K562 (cell line): Measurements from ENCODE around the gene PIANP. TPM values are rescaled to one million over a fixed set of nuclear protein-coding genes. Genes with fewer than 3 reads are reported as not detected.
A peak's percentile ranks its signal among the peaks of the same experiment; 100 is the strongest.
"Not testable (repeated sequence)": the region's sequence is repeated elsewhere in the genome, so short reads cannot be mapped to it uniquely, and the experiment has no call there.

Experiments used
- ATAC-seq: fragments of 200-7000 bp; cut with Tn5 transposase; 3 replicates; pipeline ENCODE4 v1.9.1; 2020; ENCODE audit warnings: moderate library complexity
- BruUV-seq: library from RNA; stranded (reverse); fragments of 400-500 nt; replicated peaks from 2 replicates; lab custom pipeline; 2021; lab: Mats Ljungman, UMichigan
- CTCF ChIA-PET: fragments of 300-600 bp; formaldehyde crosslinking; extraction: SDS; loops from one replicate; lab custom pipeline; 2021; ENCODE audit warnings: low intra/inter-chr PET ratio; lab: Yijun Ruan, JAX
- POLR2A ChIA-PET: fragments of 300-600, 350-650 bp; sonication (Branson Sonifier 250); formaldehyde crosslinking; extraction: SDS; loops from one replicate; lab custom pipeline; 2021; ENCODE audit warnings: antibody characterized with exemption, inconsistent platforms; lab: Yijun Ruan, JAX
- DNase-seq, 4 experiments: peaks; one replicate each; pipeline versions ENCODE4 v3.0.0 to v3.0.0-alpha.2; 2011 to 2018; ENCODE audit warnings: low spot score in 3 of 4, mixed read lengths in 3 of 4; ENCODE audit errors: extremely low read depth in 1 of 4
- FAIRE-seq: peaks from 2 replicates; lab custom pipeline; 2011; peaks lifted over from hg19 to GRCh38; lab: Jason Lieb, UNC
- H2AFZ ChIP-seq: 2 replicates; pipeline ENCODE4 v1.6.0; 2011; ENCODE audit warnings: low read depth, low read length, control low read depth, inconsistent platforms
- H3K27ac ChIP-seq: fragments of 200-600 bp; 3 replicates; pipeline ENCODE4 v1.8.0; 2011; ENCODE audit warnings: low read depth, mild to moderate bottlenecking, control low read depth, inconsistent platforms, low read length, moderate library complexity, mixed read lengths; ENCODE audit errors: extremely low read depth
- H3K27me3 ChIP-seq, 2 experiments: fragments of 300-600 bp in 1 of 2; 2 replicates in 1 of 2; 3 replicates in 1 of 2; pipeline versions ENCODE4 v1.6.0 to v1.8.0; 2011; ENCODE audit warnings: inconsistent platforms in 2 of 2, low read length in 2 of 2, mild to moderate bottlenecking in 1 of 2, mixed read lengths in 1 of 2, moderate library complexity in 1 of 2; ENCODE audit not compliant: control insufficient read depth in 2 of 2, insufficient read depth in 2 of 2
- H3K36me3 ChIP-seq: fragments of 300-600 bp; 3 replicates; pipeline ENCODE4 v1.8.0; 2011; ENCODE audit warnings: mild to moderate bottlenecking, low read length, inconsistent platforms; ENCODE audit not compliant: control insufficient read depth, insufficient read depth
- H3K4me1 ChIP-seq, 2 experiments: fragments of 200-600 bp in 1 of 2; replicated peaks in 1 of 2; 2 replicates in 1 of 2; 3 replicates in 1 of 2; pipeline versions ENCODE4 v1.5.1 to v1.8.0; 2011; ENCODE audit warnings: inconsistent platforms in 2 of 2, low read length in 2 of 2, mild to moderate bottlenecking in 1 of 2, mixed read lengths in 1 of 2, moderate library complexity in 1 of 2; ENCODE audit not compliant: control insufficient read depth in 2 of 2, insufficient read depth in 2 of 2
- H3K4me2 ChIP-seq: 2 replicates; pipeline ENCODE4 v1.6.1; 2011; ENCODE audit warnings: low read length, control low read depth, inconsistent platforms, mixed read lengths; ENCODE audit not compliant: insufficient read depth
- H3K4me3 ChIP-seq: fragments of 200-600 bp; sonication (generic), shearing (Covaris generic); 2 replicates; pipeline ENCODE4 v1.5.1; 2016; ENCODE audit warnings: control low read depth, inconsistent platforms
- H3K79me2 ChIP-seq: fragments of 200-600 bp; 3 replicates; pipeline ENCODE4 v1.8.0; 2011; ENCODE audit warnings: low read length, inconsistent platforms; ENCODE audit not compliant: control insufficient read depth, insufficient read depth
- H3K9ac ChIP-seq, 2 experiments: 2 replicates each; pipeline versions ENCODE4 v1.6.0 to v1.6.1; 2011; ENCODE audit warnings: low read depth in 2 of 2, low read length in 2 of 2, control low read depth in 1 of 2, inconsistent platforms in 1 of 2, mild to moderate bottlenecking in 1 of 2, mixed read lengths in 1 of 2; ENCODE audit not compliant: insufficient read depth in 1 of 2
- H3K9me1 ChIP-seq: one replicate; pipeline ENCODE4 v1.6.0; 2011; ENCODE audit warnings: inconsistent platforms, mild to moderate bottlenecking, low read length, moderate library complexity; ENCODE audit not compliant: control insufficient read depth, insufficient read depth
- H3K9me3 ChIP-seq: replicated peaks from 2 replicates; pipeline ENCODE4 v1.5.1; 2011; ENCODE audit warnings: low read depth, low read length, inconsistent platforms; ENCODE audit not compliant: control insufficient read depth, insufficient read depth
- H4K20me1 ChIP-seq: replicated peaks from 2 replicates; pipeline ENCODE4 v1.6.1; 2011; ENCODE audit warnings: low read length, inconsistent platforms, mixed read lengths; ENCODE audit not compliant: control insufficient read depth, insufficient read depth
- CBFA2T2 ChIP-seq: fragments of 450-650 bp; conservative IDR thresholded peaks from 2 replicates; pipeline ENCODE4 v1.6.1; 2017; ENCODE audit warnings: mild to moderate bottlenecking
- RAD51 ChIP-seq: fragments of 450-650 bp; IDR thresholded peaks from 2 replicates; pipeline ENCODE4 v1.7.1; 2016; ENCODE audit warnings: low read depth, mild to moderate bottlenecking, borderline replicate concordance
- WGBS: fragments of 100-300 bp; shearing (Covaris generic); methylation state at CpG from one replicate; pipeline ENCODE4 v1.1.6; 2016; ENCODE audit warnings: low coverage, mixed read lengths; ENCODE audit not compliant: insufficient coverage; ENCODE audit errors: missing lambda C conversion rate; 5-methylcytosine and 5-hydroxymethylcytosine counted together
- in situ Hi-C: fragments of 300-500 bp; cut with MboI; formaldehyde crosslinking; loops from 4 replicates; pipeline ENCODE4 v1.15.0; 2018; ENCODE audit warnings: inconsistent platforms, mixed read lengths
- intact Hi-C: fragments of 100-400 bp; cut with micrococcal nuclease; formaldehyde crosslinking; loops from 2 replicates; pipeline ENCODE4 v1.14.2; 2022
- polyA plus RNA-seq, 8 experiments: library from polyadenylated mRNA; depleted of rRNA in 4 of 8; stranded (reverse) in 5 of 8; unstranded in 3 of 8; fragments of >200 nt; fragmentation: Nextera tagmentation in 2 of 8; fragmentation: Illumina TruSeq in 1 of 8; extraction: Ambion mirVana in 2 of 8; extraction: Trizol in 1 of 8; gene quantifications; 2 replicates each; pipeline versions ENCODE4 v1.2.1 to v1.2.3, GENCODE V29; 2011 to 2014; ENCODE audit warnings: inconsistent platforms in 1 of 8, missing spikeins in 1 of 8
- total RNA-seq, 7 experiments: library from RNA; depleted of rRNA in 6 of 7; stranded (reverse); fragments of >200 nt in 6 of 7; fragmentation: Illumina TruSeq in 2 of 7; extraction: Trizol in 2 of 7; gene quantifications; 2 replicates each; pipeline versions ENCODE4 v1.2.1 to v1.2.3, GENCODE V29; 2011 to 2021; ENCODE audit warnings: low replicate concordance in 1 of 7
- TF ChIP-seq, protein P1 (sequence below): sonication (generic); formaldehyde crosslinking; IDR thresholded peaks from 2 replicates; pipeline ENCODE4 v1.8.1; 2023; ENCODE audit warnings: mild to moderate bottlenecking, missing genetic modification reagents

PIANP gene
- total and polyA plus RNA-seq, 9 of the 15 experiments (the other 6 are each of a cell fraction or from before 2014, with no cell fraction given) = 0.07 TPM; not detected in 8

- H3K9ac ChIP-seq, H3K27ac ChIP-seq, H3K79me2 ChIP-seq, H3K9me3 ChIP-seq, H2AFZ ChIP-seq, H3K4me2 ChIP-seq, in situ Hi-C loops, H3K9me1 ChIP-seq, H3K4me3 ChIP-seq, CTCF ChIA-PET, FAIRE-seq, POLR2A ChIA-PET, DNase-seq, H4K20me1 ChIP-seq: not testable (repeated sequence)
- 66% methylated on average over 9 of the region's 12 CpGs for WGBS
- H3K36me3 ChIP-seq = peaks cover 14% of the 10 kb centered on the region; the same call in 1 of the 3 replicates
- TF ChIP-seq RAD51 (peak; percentile 67; the same call in 1 of the 2 replicates), CBFA2T2 (0 out of 2 replicates have a peak, but pooled peaks have one; percentile 20)
- TF ChIP-seq, protein P1, sequence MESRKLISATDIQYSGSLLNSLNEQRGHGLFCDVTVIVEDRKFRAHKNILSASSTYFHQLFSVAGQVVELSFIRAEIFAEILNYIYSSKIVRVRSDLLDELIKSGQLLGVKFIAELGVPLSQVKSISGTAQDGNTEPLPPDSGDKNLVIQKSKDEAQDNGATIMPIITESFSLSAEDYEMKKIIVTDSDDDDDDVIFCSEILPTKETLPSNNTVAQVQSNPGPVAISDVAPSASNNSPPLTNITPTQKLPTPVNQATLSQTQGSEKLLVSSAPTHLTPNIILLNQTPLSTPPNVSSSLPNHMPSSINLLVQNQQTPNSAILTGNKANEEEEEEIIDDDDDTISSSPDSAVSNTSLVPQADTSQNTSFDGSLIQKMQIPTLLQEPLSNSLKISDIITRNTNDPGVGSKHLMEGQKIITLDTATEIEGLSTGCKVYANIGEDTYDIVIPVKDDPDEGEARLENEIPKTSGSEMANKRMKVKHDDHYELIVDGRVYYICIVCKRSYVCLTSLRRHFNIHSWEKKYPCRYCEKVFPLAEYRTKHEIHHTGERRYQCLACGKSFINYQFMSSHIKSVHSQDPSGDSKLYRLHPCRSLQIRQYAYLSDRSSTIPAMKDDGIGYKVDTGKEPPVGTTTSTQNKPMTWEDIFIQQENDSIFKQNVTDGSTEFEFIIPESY (CRISPR knock-in tag) = peak; percentile 26; the same call in 1 of the 2 replicates
- TF ChIP-seq, all 486 proteins: peak for 3; not testable (repeated sequence) for 483
- intact Hi-C loops, BruUV-seq, ATAC-seq, H3K27me3 ChIP-seq: not testable (repeated sequence)
- peaks cover 7 to 15% of the 10 kb centered on the region in 2 experiments; a peak in 3 of 5 replicates for H3K4me1 ChIP-seq
Measured at GRCh38 chr12:6742080-6742479, 41.5 kb upstream of the PIANP start.
